Body of pancreas (tissue), 4 donors: Measurements from ENCODE around the gene TBX5. TPM values are rescaled to one million over a fixed set of nuclear protein-coding genes. Genes with fewer than 3 reads are reported as not detected.

Experiments
- ATAC-seq: fragments of 150-250 bp; one replicate; pipeline ENCODE4 v1.9.1; 2016
- DNase-seq, 4 donors: peaks; one replicate each; pipeline ENCODE4 v3.0.0-alpha.2; 2019
- H3K27ac ChIP-seq, 4 donors: fragments of 200-600 bp; sonication (generic); 1 replicate in 3 of 4; 2 replicates in 1 of 4; pipeline versions ENCODE4 v1.5.1 to v1.6.1; 2016 to 2019; ENCODE audit warnings: mild to moderate bottlenecking in 1 of 4, mixed read lengths in 1 of 4, moderate library complexity in 1 of 4
- H3K27me3 ChIP-seq, 2 donors: fragments of 200-600 bp; sonication (generic); one replicate each; pipeline ENCODE4 v1.6.0; 2016; ENCODE audit warnings: mild to moderate bottlenecking in 1 of 2
- H3K36me3 ChIP-seq, 2 donors: fragments of 200-600 bp; sonication (generic); replicated peaks in 1 of 2; 2 replicates each; pipeline ENCODE4 v1.5.1; 2016; ENCODE audit warnings: low read depth in 2 of 2; ENCODE audit not compliant: insufficient read depth in 1 of 2
- H3K4me1 ChIP-seq: fragments of 200-600 bp; sonication (generic); one replicate; pipeline ENCODE4 v1.6.0; 2016
- H3K4me3 ChIP-seq, 2 donors: fragments of 200-600 bp; sonication (generic); 1 replicate in 1 of 2; 2 replicates in 1 of 2; pipeline ENCODE4 v1.5.1; 2016 to 2019
- H3K9me3 ChIP-seq, 3 donors: fragments of 200-600 bp; sonication (generic); 1 replicate in 2 of 3; 2 replicates in 1 of 3; pipeline ENCODE4 v1.5.1; 2016
- POLR2A ChIP-seq, 3 donors: fragments of 450-650 bp; IDR thresholded peaks; one replicate each; pipeline ENCODE4 v1.6.1; 2016; ENCODE audit warnings: antibody characterized with exemption in 3 of 3, mild to moderate bottlenecking in 2 of 3
- WGBS, 2 donors: methylation state at CpG; one replicate each; pipeline ENCODE4 v1.1.5; 2017; 5-methylcytosine and 5-hydroxymethylcytosine counted together
- intact Hi-C: fragments of 100-400 bp; cut with DNase I; formaldehyde crosslinking; loops from one replicate; pipeline ENCODE4 v1.15.1; 2023
- total RNA-seq, 2 donors: library from RNA; depleted of rRNA; stranded (reverse); fragments of >200 nt; gene quantifications; one replicate each; pipeline ENCODE4 v1.1.0, GENCODE V29; 2016
- TF ChIP-seq, protein P1 (sequence below), 7 experiments: fragments of 450-650 bp in 4 of 7; fragments of 200-600 bp in 3 of 7; sonication (generic) in 3 of 7; IDR thresholded peaks; one replicate each; pipeline ENCODE4 v1.5.1; 2016 to 2019; ENCODE audit warnings: antibody characterized with exemption in 7 of 7

Gene TBX5
- total RNA-seq, 2 donors from 2014 or later: not detected

DNA sequence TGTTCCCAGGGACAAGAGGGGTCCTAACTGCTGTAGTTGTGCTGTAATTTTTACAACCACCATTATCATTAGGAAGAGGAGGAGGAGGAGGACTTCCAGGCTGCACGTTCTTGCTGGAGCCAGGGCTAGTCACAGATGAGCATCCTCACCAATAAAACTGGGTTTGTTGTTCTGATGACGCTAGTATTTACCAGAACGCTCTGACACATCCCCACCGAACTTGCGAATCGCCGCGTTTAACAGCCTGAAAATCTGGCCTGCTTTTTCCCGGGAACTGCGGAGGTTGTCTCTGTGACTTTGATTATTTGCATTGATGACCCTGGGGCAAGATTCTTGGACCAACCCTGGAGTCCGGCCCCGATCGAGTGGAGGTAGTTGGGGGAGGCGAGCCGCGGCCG, 10.2 kb downstream of the TBX5 start:
- WGBS, 2 donors: 2 to 3% methylated on average over 17 of the region's 17 CpGs
- no peak for ATAC-seq
- H3K27me3 ChIP-seq: peaks cover 0 to 54% of the 10 kb centered on the region in 2 donors
- TF ChIP-seq, protein P1, sequence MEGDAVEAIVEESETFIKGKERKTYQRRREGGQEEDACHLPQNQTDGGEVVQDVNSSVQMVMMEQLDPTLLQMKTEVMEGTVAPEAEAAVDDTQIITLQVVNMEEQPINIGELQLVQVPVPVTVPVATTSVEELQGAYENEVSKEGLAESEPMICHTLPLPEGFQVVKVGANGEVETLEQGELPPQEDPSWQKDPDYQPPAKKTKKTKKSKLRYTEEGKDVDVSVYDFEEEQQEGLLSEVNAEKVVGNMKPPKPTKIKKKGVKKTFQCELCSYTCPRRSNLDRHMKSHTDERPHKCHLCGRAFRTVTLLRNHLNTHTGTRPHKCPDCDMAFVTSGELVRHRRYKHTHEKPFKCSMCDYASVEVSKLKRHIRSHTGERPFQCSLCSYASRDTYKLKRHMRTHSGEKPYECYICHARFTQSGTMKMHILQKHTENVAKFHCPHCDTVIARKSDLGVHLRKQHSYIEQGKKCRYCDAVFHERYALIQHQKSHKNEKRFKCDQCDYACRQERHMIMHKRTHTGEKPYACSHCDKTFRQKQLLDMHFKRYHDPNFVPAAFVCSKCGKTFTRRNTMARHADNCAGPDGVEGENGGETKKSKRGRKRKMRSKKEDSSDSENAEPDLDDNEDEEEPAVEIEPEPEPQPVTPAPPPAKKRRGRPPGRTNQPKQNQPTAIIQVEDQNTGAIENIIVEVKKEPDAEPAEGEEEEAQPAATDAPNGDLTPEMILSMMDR (IDR thresholded peaks at IDR 0.05): no peak
- no peak for TF ChIP-seq POLR2A (IDR thresholded peaks at IDR 0.05)
- peaks cover 14% of the 10 kb centered on the region for H3K4me1 ChIP-seq
- no peak overlapping the region for H3K27ac ChIP-seq
- no peaks in the 10 kb centered on the region for H3K36me3 ChIP-seq
- DNase-seq: no peak
- H3K4me3 ChIP-seq: no peak overlapping the region
- no peaks in the 10 kb centered on the region for H3K9me3 ChIP-seq
- intact Hi-C loops: no loop called here

DNA sequence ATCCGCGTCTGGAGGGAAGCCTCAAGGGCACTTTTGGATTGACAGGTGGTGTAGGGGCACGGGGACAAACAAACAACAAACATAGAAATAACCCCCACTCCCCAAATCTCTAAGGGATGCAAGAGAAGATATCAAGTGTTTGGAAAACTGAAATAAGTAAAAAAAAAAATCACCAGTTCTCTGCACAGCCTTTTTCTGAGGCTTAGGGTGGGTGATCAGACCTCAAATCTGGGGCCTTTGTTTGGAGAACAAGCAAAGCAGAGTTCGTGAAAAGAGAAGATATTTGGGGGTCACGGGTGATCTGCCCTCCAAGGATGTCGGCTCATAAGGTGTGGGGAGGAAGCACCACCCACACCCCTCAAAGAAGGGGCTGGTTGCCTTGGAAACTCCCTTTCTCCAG, 10.7 kb downstream of the TBX5 start:
- peaks cover 14% of the 10 kb centered on the region for H3K4me1 ChIP-seq
- H3K27me3 ChIP-seq: peaks cover 0 to 54% of the 10 kb centered on the region in 2 donors
- H3K36me3 ChIP-seq: no peaks in the 10 kb centered on the region
- DNase-seq (no peak), ATAC-seq (no peak)
- WGBS, 2 donors: 1 to 2% methylated on average over 6 of the region's 6 CpGs
- no peak for TF ChIP-seq POLR2A (IDR thresholded peaks at IDR 0.05)
- TF ChIP-seq, protein P1 (IDR thresholded peaks at IDR 0.05): no peak
- H3K27ac ChIP-seq: no peak overlapping the region
- intact Hi-C loops: no loop called here
- no peak overlapping the region for H3K4me3 ChIP-seq
- H3K9me3 ChIP-seq: no peaks in the 10 kb centered on the region

DNA sequence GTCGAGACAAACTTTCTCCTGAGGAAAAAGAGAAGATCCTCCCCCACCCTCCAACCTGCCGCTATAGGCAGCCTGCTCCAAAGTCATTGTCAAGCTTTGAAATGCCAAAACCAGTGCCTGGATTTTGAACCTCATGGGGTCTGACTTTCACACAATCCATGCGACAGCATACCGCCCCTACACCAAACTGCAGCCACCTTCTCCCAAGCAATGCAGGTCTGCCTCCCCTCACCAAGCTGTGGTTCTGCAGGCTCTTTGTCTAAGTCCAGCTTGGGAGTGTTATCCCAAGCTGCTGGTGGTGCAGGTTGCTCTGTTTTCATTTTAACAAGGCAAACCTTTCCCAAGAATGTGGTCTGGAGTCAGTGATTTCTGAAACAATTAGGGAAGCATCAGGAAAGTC, 12.4 kb downstream of the TBX5 start:
- Histone ChIP-seq H3K4me1 (peaks cover 14% of the 10 kb centered on the region), H3K4me3 (no peak overlapping the region), H3K9me3 (no peaks in the 10 kb centered on the region), H3K27ac (no peak overlapping the region), H3K36me3 (no peaks in the 10 kb centered on the region), H3K27me3 (peaks cover 0 to 49% of the 10 kb centered on the region in 2 donors)
- TF ChIP-seq POLR2A (IDR thresholded peaks at IDR 0.05): no peak
- TF ChIP-seq, protein P1 (IDR thresholded peaks at IDR 0.05): no peak
- WGBS, 2 donors: 18 to 45% methylated on average over 4 of the region's 4 CpGs
- intact Hi-C loops: no loop called here
- no peak for DNase-seq
- no peak for ATAC-seq

DNA sequence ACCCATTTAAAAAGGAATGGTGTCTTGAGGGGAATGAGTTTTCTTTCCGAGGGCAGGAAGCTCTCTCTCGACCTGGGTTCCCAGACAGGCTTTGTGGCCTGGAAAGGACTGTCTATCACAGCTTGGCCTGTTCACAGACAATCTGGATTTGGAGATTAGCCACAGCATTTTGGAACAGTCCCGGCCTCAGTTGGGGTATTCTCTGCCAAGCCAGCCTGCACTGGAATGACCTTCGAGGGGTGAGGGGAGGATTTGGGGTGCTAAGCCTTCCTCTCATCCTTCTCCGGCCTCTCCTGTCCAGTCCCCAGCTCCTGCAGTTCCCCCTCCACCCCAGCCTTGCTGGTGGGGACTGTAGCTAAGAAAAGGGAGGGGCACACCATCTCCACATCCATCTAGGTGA, 13.0 kb downstream of the TBX5 start:
- H3K27me3 ChIP-seq: peaks cover 0 to 45% of the 10 kb centered on the region in 2 donors
- TF ChIP-seq, protein P1 (IDR thresholded peaks at IDR 0.05): no peak
- TF ChIP-seq POLR2A (IDR thresholded peaks at IDR 0.05): no peak
- intact Hi-C loops: no loop called here
- H3K4me3 ChIP-seq: no peak overlapping the region
- H3K36me3 ChIP-seq: no peaks in the 10 kb centered on the region
- no peak for ATAC-seq
- peaks cover 14% of the 10 kb centered on the region for H3K4me1 ChIP-seq
- H3K27ac ChIP-seq: no peak overlapping the region
- no peaks in the 10 kb centered on the region for H3K9me3 ChIP-seq
- DNase-seq: no peak
- WGBS, 2 donors: 35 to 38% methylated on average over 5 of the region's 5 CpGs

DNA sequence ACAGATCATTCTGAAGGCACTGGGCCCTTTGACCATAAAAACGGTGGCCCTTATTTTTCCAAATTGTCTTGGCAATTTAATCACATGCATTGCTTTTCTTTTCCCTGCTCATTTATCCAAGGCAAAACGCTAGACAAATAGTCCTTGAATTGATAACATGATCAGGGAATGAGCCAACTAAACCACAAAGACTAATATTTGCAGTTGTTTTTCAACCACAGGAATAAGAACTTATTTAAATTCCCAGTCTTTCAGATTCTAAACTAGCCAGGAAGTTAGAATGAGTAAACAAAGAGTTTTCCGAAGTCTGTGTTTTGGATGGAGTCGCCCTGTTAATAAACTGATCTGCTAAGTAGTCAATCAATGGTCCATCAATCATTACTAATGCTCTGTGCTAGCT, 14.9 kb downstream of the TBX5 start:
- Histone ChIP-seq H3K4me1 (peaks cover 10% of the 10 kb centered on the region), H3K27me3 (peaks cover 0 to 28% of the 10 kb centered on the region in 2 donors), H3K9me3 (no peaks in the 10 kb centered on the region), H3K27ac (no peak overlapping the region), H3K4me3 (no peak overlapping the region), H3K36me3 (no peaks in the 10 kb centered on the region)
- ATAC-seq: no peak
- TF ChIP-seq, protein P1 (IDR thresholded peaks at IDR 0.05): no peak
- TF ChIP-seq POLR2A (IDR thresholded peaks at IDR 0.05): no peak
- intact Hi-C loops: no loop called here
- 4 to 11% methylated on average over 4 of the region's 4 CpGs for WGBS, 2 donors
- DNase-seq: no peak
